Adrenal gland (tissue), 12 donors: ENCODE data around the gene TTLL11. TPM values are rescaled to one million over a fixed set of nuclear protein-coding genes. Genes with fewer than 3 reads are reported as not detected.

Experiments used
- DNase-seq, 7 donors: peaks; one replicate each; pipeline ENCODE4 v3.0.0-alpha.2; 2019 to 2020
- H3K27ac ChIP-seq, 5 donors: fragments of 200-600 bp; sonication (generic) in 4 of 5; 1 replicate in 3 of 5; 2 replicates in 2 of 5; pipeline versions ENCODE4 v1.5.1 to v1.8.0; 2016 to 2020; ENCODE audit warnings: mild to moderate bottlenecking in 1 of 5
- H3K27me3 ChIP-seq: fragments of 200-600 bp; 2 replicates; pipeline ENCODE4 v1.8.0; 2021
- H3K36me3 ChIP-seq, 2 donors: fragments of 200-600 bp; replicated peaks in 1 of 2; 1 replicate in 1 of 2; 2 replicates in 1 of 2; pipeline versions ENCODE4 v1.5.1 to v1.8.0; 2018 to 2022
- H3K4me1 ChIP-seq, 2 donors: fragments of 200-600 bp; replicated peaks in 1 of 2; 1 replicate in 1 of 2; 2 replicates in 1 of 2; pipeline versions ENCODE4 v1.5.1 to v1.8.0; 2018 to 2021
- H3K4me3 ChIP-seq, 4 donors: fragments of 200-600 bp; sonication (generic) in 3 of 4; one replicate each; pipeline ENCODE4 v1.5.1; 2016 to 2018
- H3K9me3 ChIP-seq, 3 donors: fragments of 200-600 bp; sonication (generic) in 1 of 3; replicated peaks in 1 of 3; 1 replicate in 2 of 3; 2 replicates in 1 of 3; pipeline versions ENCODE4 v1.5.1 to v1.8.0; 2016 to 2021
- CTCF ChIP-seq, 6 experiments: fragments of 450-650 bp in 4 of 6; fragments of 200-600 bp in 2 of 6; sonication (generic) in 1 of 6; IDR thresholded peaks; 1 replicate in 5 of 6; 2 replicates in 1 of 6; pipeline versions ENCODE4 v1.5.1 to v1.8.0; 2016 to 2021; ENCODE audit warnings: antibody characterized with exemption in 6 of 6, mild to moderate bottlenecking in 2 of 6, moderate library complexity in 1 of 6
- POLR2A ChIP-seq, 2 donors: fragments of 450-650 bp; IDR thresholded peaks; one replicate each; pipeline ENCODE4 v1.6.1; 2017; ENCODE audit warnings: antibody characterized with exemption in 2 of 2, mild to moderate bottlenecking in 2 of 2, moderate library complexity in 1 of 2
- WGBS, 4 donors: extraction: QIAGEN DNeasy Blood & Tissue Kit in 2 of 4; methylation state at CpG; one replicate each; pipeline versions ENCODE4 v1.1.5 to v1.1.7; 2013 to 2017; 5-methylcytosine and 5-hydroxymethylcytosine counted together
- intact Hi-C, 2 donors: fragments of 100-400 bp; cut with DNase I; formaldehyde crosslinking; loops; one replicate each; pipeline versions ENCODE4 v1.14.1 to v1.15.0; 2022 to 2023
- polyA plus RNA-seq, 3 donors: library from polyadenylated mRNA; stranded (reverse); fragments of 200-250 nt in 2 of 3; fragments of 350-450 nt in 1 of 3; fragmentation: Illumina TruSeq in 1 of 3; extraction: RNeasy Lipid Tissue Mini Kit (QIAGEN cat#74804) in 1 of 3; gene quantifications; one replicate each; pipeline ENCODE4 v1.2.3, GENCODE V29; 2013 to 2014
- total RNA-seq, 9 donors: library from RNA; depleted of rRNA in 4 of 9; stranded (reverse); fragments of >200 nt in 4 of 9; fragments of 120-200 nt in 1 of 9; fragmentation: NEBNext Ultra II Directional in 1 of 9; extraction: Animal tissue kit (Norgen Biotek cat#: 25700) in 1 of 9; gene quantifications; one replicate each; pipeline versions ENCODE4 v1.1.0 to v1.2.4, GENCODE V29; 2013 to 2023
- donor health status: healthy with polysubstance abuse.
- donor health status: Bipolar disorder and iron deficiency.
- donor health status: DM: yes; HTN: yes; CAD: no.
- donor health status: DM: no; HTN: no; CAD: no.
- donor health status: DM: no; HTN: no; CAD: no.
- donor health status: DM: yes; HTN: yes; CAD: no.

TTLL11 gene
- total and polyA plus RNA-seq, 12 donors: 4.8 to 30.9 (median 13.7) TPM

GRCh38 chr9:122080986-122081385 is 12.1 kb downstream of the TTLL11 start:
- no peak for DNase-seq
- TF ChIP-seq CTCF (IDR thresholded peaks at IDR 0.05) (no peak), POLR2A (IDR thresholded peaks at IDR 0.05) (no peak)
- H3K4me1 ChIP-seq: peaks cover 0 to 18% of the 10 kb centered on the region in 2 donors
- H3K27ac ChIP-seq: no peak overlapping the region
- peaks cover 0 to 12% (median 0%) of the 10 kb centered on the region in 3 donors for H3K9me3 ChIP-seq
- 69 to 83% (median 79%) methylated on average over 5 of the region's 5 CpGs for WGBS, 4 donors
- H3K36me3 ChIP-seq: no peaks in the 10 kb centered on the region
- no peaks in the 10 kb centered on the region for H3K27me3 ChIP-seq
- no peak overlapping the region for H3K4me3 ChIP-seq
- intact Hi-C loops: no loop called here

- DNase-seq: no peak
- H3K4me1 ChIP-seq: peaks cover 0 to 19% of the 10 kb centered on the region in 2 donors
- peaks cover 0 to 12% (median 0%) of the 10 kb centered on the region in 3 donors for H3K9me3 ChIP-seq
- WGBS, 4 donors: 59 to 100% (median 98%) methylated on average over 1 of the region's 1 CpG
- TF ChIP-seq POLR2A (IDR thresholded peaks at IDR 0.05) (no peak), CTCF (IDR thresholded peaks at IDR 0.05) (no peak)
- no peak overlapping the region for H3K4me3 ChIP-seq
- intact Hi-C loops: no loop called here
- H3K36me3 ChIP-seq: no peaks in the 10 kb centered on the region
- no peaks in the 10 kb centered on the region for H3K27me3 ChIP-seq
- H3K27ac ChIP-seq: no peak overlapping the region
Measured at GRCh38 chr9:122078557-122078956, 14.6 kb downstream of the TTLL11 start.

GRCh38 chr9:122076773-122077172 is 16.3 kb downstream of the TTLL11 start:
- TF ChIP-seq CTCF (IDR thresholded peaks at IDR 0.05) (no peak), POLR2A (IDR thresholded peaks at IDR 0.05) (no peak)
- peaks cover 0 to 16% of the 10 kb centered on the region in 2 donors for H3K4me1 ChIP-seq
- no peak overlapping the region for H3K27ac ChIP-seq
- H3K27me3 ChIP-seq: no peaks in the 10 kb centered on the region
- intact Hi-C loops: no loop called here
- H3K4me3 ChIP-seq: no peak overlapping the region
- 91 to 96% (median 94%) methylated on average over 3 of the region's 3 CpGs for WGBS, 4 donors
- H3K36me3 ChIP-seq: no peaks in the 10 kb centered on the region
- no peak for DNase-seq
- H3K9me3 ChIP-seq: peaks cover 0 to 12% (median 0%) of the 10 kb centered on the region in 3 donors

- 87 to 95% (median 92%) methylated on average over 4 of the region's 4 CpGs for WGBS, 4 donors
- Histone ChIP-seq H3K36me3 (no peaks in the 10 kb centered on the region), H3K4me1 (peaks cover 0 to 11% of the 10 kb centered on the region in 2 donors), H3K27ac (no peak overlapping the region), H3K9me3 (peaks cover 0 to 12% (median 0%) of the 10 kb centered on the region in 3 donors), H3K4me3 (no peak overlapping the region), H3K27me3 (no peaks in the 10 kb centered on the region)
- TF ChIP-seq CTCF (IDR thresholded peaks at IDR 0.05) (no peak), POLR2A (IDR thresholded peaks at IDR 0.05) (no peak)
- intact Hi-C loops: no loop called here
- no peak for DNase-seq
Measured at GRCh38 chr9:122076117-122076516, 17.0 kb downstream of the TTLL11 start.
